CD4-positive, alpha-beta memory T cell (primary cell): Measurements from ENCODE around the gene ZFPM1. TPM values are rescaled to one million over a fixed set of nuclear protein-coding genes. Genes with fewer than 3 reads are reported as not detected.

ENCODE experiments used
- CTCF ChIA-PET: fragments of 350-600 bp; sonication (Branson Sonifier 250); formaldehyde crosslinking; loops from one replicate; lab custom pipeline; 2021; ENCODE audit warnings: inconsistent platforms; ENCODE audit not compliant: partially characterized antibody; lab: Charles Lee
- POLR2A ChIA-PET: fragments of 350-600 bp; sonication (Branson Sonifier 250); formaldehyde crosslinking; loops from one replicate; lab custom pipeline; 2021; ENCODE audit not compliant: partially characterized antibody; lab: Charles Lee
- DNase-seq, 5 donors: peaks; one replicate each; pipeline versions ENCODE4 v3.0.0 to v3.0.0-alpha.2; 2020 to 2022; ENCODE audit warnings: mixed read lengths in 1 of 5
- H3K27ac ChIP-seq: one replicate; pipeline ENCODE4 v1.7.0; 2013; ENCODE audit warnings: low read depth, low read length
- H3K27me3 ChIP-seq: 2 replicates; pipeline ENCODE4 v1.7.0; 2013; ENCODE audit warnings: mild to moderate bottlenecking, low read length, moderate library complexity; ENCODE audit not compliant: insufficient read depth
- H3K36me3 ChIP-seq: 2 replicates; pipeline ENCODE4 v1.7.0; 2013; ENCODE audit warnings: mild to moderate bottlenecking, low read length, moderate library complexity; ENCODE audit not compliant: insufficient read depth
- H3K4me1 ChIP-seq: 2 replicates; pipeline ENCODE4 v1.7.0; 2013; ENCODE audit warnings: mild to moderate bottlenecking, low read length, moderate library complexity; ENCODE audit not compliant: insufficient read depth
- H3K4me3 ChIP-seq, 2 donors: one replicate each; pipeline ENCODE4 v1.7.0; 2013; ENCODE audit warnings: low read length in 2 of 2, mild to moderate bottlenecking in 1 of 2
- H3K9me3 ChIP-seq, 2 donors: one replicate each; pipeline ENCODE4 v1.7.0; 2013; ENCODE audit warnings: low read length in 2 of 2, control low read depth in 1 of 2; ENCODE audit not compliant: control insufficient read depth in 1 of 2
- H3K27ac Mint-ChIP-seq, 7 donors: one replicate each; pipeline ENCODE4 v1.8.0; 2020 to 2021; ENCODE audit warnings: mixed read lengths in 7 of 7, mild to moderate bottlenecking in 6 of 7, inconsistent platforms in 3 of 7, moderate library complexity in 3 of 7
- H3K27me3 Mint-ChIP-seq, 2 donors: one replicate each; pipeline ENCODE4 v1.8.0; 2020 to 2021; ENCODE audit warnings: mixed read lengths in 2 of 2
- H3K36me3 Mint-ChIP-seq, 2 donors: one replicate each; pipeline ENCODE4 v1.8.0; 2020 to 2021; ENCODE audit warnings: mixed read lengths in 2 of 2, inconsistent platforms in 1 of 2, mild to moderate bottlenecking in 1 of 2
- H3K4me1 Mint-ChIP-seq, 4 donors: one replicate each; pipeline ENCODE4 v1.8.0; 2020 to 2021; ENCODE audit warnings: mixed read lengths in 4 of 4, mild to moderate bottlenecking in 1 of 4
- H3K4me3 Mint-ChIP-seq, 8 donors: one replicate each; pipeline ENCODE4 v1.8.0; 2020 to 2021; ENCODE audit warnings: mixed read lengths in 8 of 8, mild to moderate bottlenecking in 7 of 8, moderate library complexity in 6 of 8, inconsistent platforms in 3 of 8
- H3K9me3 Mint-ChIP-seq, 8 donors: one replicate each; pipeline ENCODE4 v1.8.0; 2020 to 2021; ENCODE audit warnings: mixed read lengths in 8 of 8, mild to moderate bottlenecking in 5 of 8, inconsistent platforms in 3 of 8, moderate library complexity in 1 of 8
- intact Hi-C: fragments of 100-400 bp; cut with micrococcal nuclease; formaldehyde crosslinking; loops from one replicate; pipeline ENCODE4 v1.15.1; 2023
- polyA plus RNA-seq, 2 donors: library from polyadenylated mRNA; unstranded; fragments of 300-500 nt; fragmentation: Illumina TruSeq; gene quantifications; one replicate each; pipeline ENCODE4 v1.2.3, GENCODE V29; 2021
- total RNA-seq, 2 experiments: library from RNA; stranded (reverse); gene quantifications; one replicate each; pipeline ENCODE4 v1.2.3, GENCODE V29; 2021

Gene ZFPM1
- total and polyA plus RNA-seq, 4 experiments from 2014 or later, result 0.07 to 20.5 (median 9.7) TPM

- no peak for DNase-seq
- no peaks in the 10 kb centered on the region for H3K36me3 ChIP-seq
- Mint-ChIP-seq H3K27me3 (no peaks in the 10 kb centered on the region), H3K36me3 (no peaks in the 10 kb centered on the region), H3K4me1 (peaks cover 0 to 4% (median 2%) of the 10 kb centered on the region in 4 donors), H3K4me3 (no peak overlapping the region), H3K9me3 (no peaks in the 10 kb centered on the region), H3K27ac (no peak overlapping the region)
- H3K4me1 ChIP-seq, result peaks cover 5% of the 10 kb centered on the region
- no peak overlapping the region for H3K27ac ChIP-seq
- ChIA-PET POLR2A (no interaction called here), CTCF (no interaction called here)
- no peaks in the 10 kb centered on the region for H3K27me3 ChIP-seq
- intact Hi-C loops, result no loop called here
- H3K9me3 ChIP-seq, result no peaks in the 10 kb centered on the region
- no peak overlapping the region for H3K4me3 ChIP-seq
Measured at GRCh38 chr16:88426018-88426417, 27.1 kb upstream of the ZFPM1 start.

- CTCF ChIA-PET, result interaction anchor here (1.1 to 1.7 kb wide), 2 partner anchors 9 to 10 kb away, joined by 3 to 5 read pairs; no protein-coding TSS in a partner anchor
Measured at GRCh38 chr16:88427376-88427775, 25.7 kb upstream of the ZFPM1 start.

GRCh38 chr16:88428156-88428555, 24.9 kb upstream of the ZFPM1 start:
- DNase-seq, result no peak
- Histone ChIP-seq H3K27me3 (no peaks in the 10 kb centered on the region), H3K36me3 (no peaks in the 10 kb centered on the region), H3K27ac (no peak overlapping the region), H3K4me1 (peaks cover 5% of the 10 kb centered on the region), H3K9me3 (no peaks in the 10 kb centered on the region), H3K4me3 (no peak overlapping the region)
- ChIA-PET CTCF (interaction anchor here (1.1 to 1.7 kb wide), 2 partner anchors 8 to 9 kb away, joined by 3 to 5 read pairs; no protein-coding TSS in a partner anchor), POLR2A (no interaction called here)
- H3K4me1 Mint-ChIP-seq, result peaks cover 0 to 10% (median 2%) of the 10 kb centered on the region in 4 donors
- H3K4me3 Mint-ChIP-seq, result no peak overlapping the region
- no peaks in the 10 kb centered on the region for H3K27me3 Mint-ChIP-seq
- peak overlapping the region in 1 of 7 donors; percentile 15 for H3K27ac Mint-ChIP-seq
- H3K36me3 Mint-ChIP-seq, result no peaks in the 10 kb centered on the region
- H3K9me3 Mint-ChIP-seq, result no peaks in the 10 kb centered on the region
- intact Hi-C loops, result no loop called here

More at GRCh38 chr16:88427376-88427775, 25.7 kb upstream of the ZFPM1 start:
- H3K4me3 Mint-ChIP-seq, result no peak overlapping the region
- no peak for DNase-seq
- H3K27me3 Mint-ChIP-seq, result no peaks in the 10 kb centered on the region
- H3K27ac ChIP-seq, result no peak overlapping the region
- H3K4me3 ChIP-seq, result no peak overlapping the region
- H3K27me3 ChIP-seq, result no peaks in the 10 kb centered on the region
- POLR2A ChIA-PET, result no interaction called here
- H3K9me3 Mint-ChIP-seq, result no peaks in the 10 kb centered on the region
- H3K4me1 ChIP-seq, result peaks cover 5% of the 10 kb centered on the region
- H3K4me1 Mint-ChIP-seq, result peaks cover 0 to 10% (median 2%) of the 10 kb centered on the region in 4 donors
- no peaks in the 10 kb centered on the region for H3K36me3 Mint-ChIP-seq
- no peak overlapping the region for H3K27ac Mint-ChIP-seq
- H3K36me3 ChIP-seq, result no peaks in the 10 kb centered on the region
- H3K9me3 ChIP-seq, result no peaks in the 10 kb centered on the region
- intact Hi-C loops, result no loop called here

- H3K27ac Mint-ChIP-seq, result peak overlapping the region in 1 of 7 donors; percentile 15
- H3K4me1 Mint-ChIP-seq, result peaks cover 0 to 10% (median 2%) of the 10 kb centered on the region in 4 donors
- CTCF ChIA-PET, result interaction anchor here (1.4 to 1.7 kb wide), 2 partner anchors 9 to 10 kb away, joined by 5 read pairs; no protein-coding TSS in a partner anchor
Measured at GRCh38 chr16:88428616-88429386, 24.3 kb upstream of the ZFPM1 start.

GRCh38 chr16:88429387-88430184, 23.5 kb upstream of the ZFPM1 start:
- H3K9me3 Mint-ChIP-seq, result no peaks in the 10 kb centered on the region
- Histone ChIP-seq H3K36me3 (no peaks in the 10 kb centered on the region), H3K27ac (no peak overlapping the region), H3K9me3 (no peaks in the 10 kb centered on the region), H3K4me1 (peaks cover 5% of the 10 kb centered on the region), H3K27me3 (no peaks in the 10 kb centered on the region), H3K4me3 (peak overlapping the region in 1 of 2 donors; percentile 43)
- H3K4me3 Mint-ChIP-seq, result peak overlapping the region; percentile 54 to 74 (median 55)
- no peak for DNase-seq
- ChIA-PET POLR2A (interaction anchor here (1.6 kb wide), 1 partner anchor 663 kb away, joined by 4 read pairs; the partner anchor contains the start of gene KLHDC4), CTCF (interaction anchor here (0.6 to 1.6 kb wide), 3 partner anchors 9 to 649 kb away, joined by 3 to 5 read pairs (median 3); no protein-coding TSS in a partner anchor)
- intact Hi-C loops, result no loop called here
- no peak overlapping the region for H3K27ac Mint-ChIP-seq
- no peaks in the 10 kb centered on the region for H3K36me3 Mint-ChIP-seq
- H3K27me3 Mint-ChIP-seq, result no peaks in the 10 kb centered on the region
- H3K4me1 Mint-ChIP-seq, result peaks cover 0 to 10% (median under 1%) of the 10 kb centered on the region in 4 donors

More at GRCh38 chr16:88428616-88429386, 24.3 kb upstream of the ZFPM1 start:
- POLR2A ChIA-PET, result no interaction called here
- Mint-ChIP-seq H3K27me3 (no peaks in the 10 kb centered on the region), H3K9me3 (no peaks in the 10 kb centered on the region), H3K4me3 (peak overlapping the region in 4 of 8 donors; percentile 9 to 48 (median 25)), H3K36me3 (no peaks in the 10 kb centered on the region)
- no peaks in the 10 kb centered on the region for H3K9me3 ChIP-seq
- no peaks in the 10 kb centered on the region for H3K36me3 ChIP-seq
- no peak overlapping the region for H3K4me3 ChIP-seq
- no peaks in the 10 kb centered on the region for H3K27me3 ChIP-seq
- H3K27ac ChIP-seq, result no peak overlapping the region
- intact Hi-C loops, result no loop called here
- peaks cover 5% of the 10 kb centered on the region for H3K4me1 ChIP-seq
- DNase-seq, result no peak

- H3K27ac Mint-ChIP-seq, result no peak overlapping the region
- no peaks in the 10 kb centered on the region for H3K9me3 Mint-ChIP-seq
- H3K27ac ChIP-seq, result no peak overlapping the region
- no peaks in the 10 kb centered on the region for H3K36me3 Mint-ChIP-seq
- ChIA-PET POLR2A (interaction anchor here (0.9 to 1.6 kb wide), 2 partner anchors 24 to 664 kb away, joined by 3 to 4 read pairs; partner anchors contain the start of gene KLHDC4), CTCF (interaction anchor here (0.6 to 1.6 kb wide), 3 partner anchors 8 to 650 kb away, joined by 3 to 5 read pairs (median 3); no protein-coding TSS in a partner anchor)
- H3K4me3 ChIP-seq, result peak overlapping the region in 1 of 2 donors; percentile 43
- intact Hi-C loops, result no loop called here
- no peaks in the 10 kb centered on the region for H3K9me3 ChIP-seq
- peaks cover 5% of the 10 kb centered on the region for H3K4me1 ChIP-seq
- H3K36me3 ChIP-seq, result no peaks in the 10 kb centered on the region
- H3K27me3 ChIP-seq, result no peaks in the 10 kb centered on the region
- H3K4me3 Mint-ChIP-seq, result peak overlapping the region in 4 of 8 donors; percentile 17 to 62 (median 40)
- DNase-seq, result peak in 1 of 5 donors; percentile 5
- peaks cover 0 to 10% (median under 1%) of the 10 kb centered on the region in 4 donors for H3K4me1 Mint-ChIP-seq
- no peaks in the 10 kb centered on the region for H3K27me3 Mint-ChIP-seq
Measured at GRCh38 chr16:88430185-88430523, 22.9 kb upstream of the ZFPM1 start.
